K562 (cell line): Measurements from ENCODE around the gene TMEM245.

ENCODE experiments used
- NFXL1 ChIP-seq: fragments of 450-650 bp; formaldehyde crosslinking; IDR thresholded peaks from 2 replicates; pipeline ENCODE4 v1.4.0; 2021; ENCODE audit warnings: mild to moderate bottlenecking
- RBBP5 ChIP-seq: fragments of 200-600 bp; sonication (generic); IDR thresholded peaks from 2 replicates; pipeline ENCODE4 v1.6.1; 2012; ENCODE audit warnings: borderline replicate concordance, mild to moderate bottlenecking, low read length, control low read depth, inconsistent platforms; ENCODE audit not compliant: insufficient read depth, poor library complexity, severe bottlenecking
- UBTF ChIP-seq, 2 experiments: IDR thresholded peaks; 2 replicates each; pipeline ENCODE4 v1.6.1; 2012; ENCODE audit warnings: improper control_type of control experiment in 2 of 2, low read depth in 2 of 2, low read length in 2 of 2, borderline replicate concordance in 1 of 2

- TF ChIP-seq NFXL1 (CRISPR knock-in tag) (no peak), UBTF (IDR thresholded peaks at IDR 0.05; ENCODE audit: borderline replicate concordance in 1 of 2, low read depth in 2 of 2, low read length in 2 of 2) (no peak), RBBP5 (no peak)
These were observed 151.8 kb downstream of the TMEM245 start for GRCh38 chr9:108967916-108968315.
